HG03378 (cell line): Measurements from ENCODE around the gene SKAP1.

Experiments
- ATAC-seq: cut with Tn5 transposase; IDR thresholded peaks from one replicate; pipeline ENCODE4 v1.9.1; 2021; ENCODE audit warnings: mild to moderate bottlenecking, moderate library complexity; ENCODE audit not compliant: unreplicated experiment

SKAP1 gene

DNA sequence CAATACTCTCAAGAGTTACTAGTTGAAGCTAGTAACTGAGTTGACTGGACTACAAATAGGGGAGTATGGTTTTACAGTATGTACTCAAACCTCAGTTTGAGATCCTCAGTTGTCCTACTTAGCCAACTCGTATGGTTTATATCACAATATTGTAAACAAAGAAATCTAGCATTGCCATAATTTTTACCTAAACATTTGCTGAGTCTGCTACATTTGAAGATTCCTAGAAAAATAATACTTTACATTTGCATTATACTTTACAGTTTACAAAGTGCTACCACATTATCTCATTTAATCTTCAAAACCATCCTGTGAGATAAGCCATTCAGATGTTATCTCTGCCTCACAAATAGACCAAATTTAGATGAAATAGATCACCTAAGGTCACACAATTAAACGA lies 345.1 kb downstream of the SKAP1 start:
- ATAC-seq = no peak
